NT2/D1 (cell line): ENCODE data around the gene RHBDL2.

Experiments
- SUZ12 ChIP-seq: IDR thresholded peaks from 2 replicates; pipeline ENCODE4 v1.6.1; 2011; ENCODE audit not compliant: insufficient read length, insufficient read depth; ENCODE audit errors: extremely low read depth
- ZNF274 ChIP-seq: IDR thresholded peaks from 2 replicates; pipeline ENCODE4 v1.6.1; 2011; ENCODE audit warnings: mild to moderate bottlenecking, low read depth, low read length

DNA sequence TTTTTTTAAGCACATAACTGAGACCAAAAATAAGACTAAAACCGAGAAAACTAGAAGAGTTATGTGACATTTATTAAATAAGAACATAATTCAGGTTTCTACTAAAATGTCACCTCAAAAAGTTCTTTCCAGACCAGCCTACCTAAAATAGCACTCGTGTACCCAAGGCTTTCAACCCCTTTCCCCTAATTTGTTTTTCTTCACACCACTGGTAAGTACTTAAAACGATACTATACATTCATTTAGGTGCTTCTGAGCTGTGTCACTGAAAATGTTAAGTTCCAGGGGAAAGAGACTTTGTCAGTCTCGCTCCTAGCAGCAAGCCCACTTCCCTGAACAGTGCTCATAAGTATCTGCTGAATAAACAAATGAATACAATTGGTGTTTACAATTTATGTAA lies 88.8 kb downstream of the RHBDL2 start:
- TF ChIP-seq SUZ12 (no peak), ZNF274 (no peak)
